ENCODE data around the gene MYRIP.

MYRIP gene

DNA sequence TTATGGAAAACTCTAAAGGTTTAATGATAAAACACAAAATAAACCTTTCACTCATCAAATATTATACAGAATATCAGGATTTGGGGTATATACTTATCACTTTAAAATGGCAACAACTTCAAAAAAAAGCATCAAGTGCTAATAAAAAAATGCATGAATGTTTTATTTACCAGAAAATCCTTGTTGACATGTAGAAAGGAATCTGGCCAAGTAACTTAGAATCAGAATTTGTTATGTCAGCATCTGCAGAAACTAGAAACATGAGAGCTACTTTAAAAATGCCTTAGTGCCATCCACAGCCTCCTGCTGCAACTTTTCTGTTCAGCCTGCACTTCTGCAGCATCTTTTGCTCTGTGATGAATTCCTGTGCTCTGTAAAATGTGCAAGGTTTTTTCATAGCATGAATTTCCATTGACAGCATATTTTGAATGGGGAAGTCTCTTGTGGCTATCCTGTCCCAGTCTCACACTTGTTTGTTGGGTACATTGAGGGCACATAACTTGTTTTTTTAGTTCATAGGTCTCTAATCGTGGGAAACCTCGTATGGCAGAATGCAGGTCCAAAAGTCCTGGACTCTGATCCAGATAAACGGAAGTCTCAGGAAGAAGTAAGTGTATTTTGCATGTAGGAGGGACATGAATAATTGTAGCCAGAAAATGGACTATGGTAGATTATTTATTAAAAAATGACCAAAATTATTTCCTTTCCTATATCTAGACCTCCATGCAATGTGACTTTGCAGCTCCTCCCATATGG lies 21.1 kb upstream of the MYRIP start:
- Histone ChIP-seq H3K36me3 (ENCODE audit: insufficient read depth, low read length) (no peaks in the 10 kb centered on the region), H3K9me3 (ENCODE audit: low read length) (no peaks in the 10 kb centered on the region), H3K9me2 (ENCODE audit: low read depth, low read length) (no peaks in the 10 kb centered on the region), H3K27me3 (ENCODE audit: insufficient read depth, low read length) (no peaks in the 10 kb centered on the region), H3F3A (ENCODE audit: insufficient read depth, low read length) (no peaks in the 10 kb centered on the region), H3K9ac (ENCODE audit: low read length) (no peak overlapping the region), H3K4me3 (ENCODE audit: low read depth, low read length, poor library complexity, severe bottlenecking) (no peak overlapping the region), H3K4me2 (ENCODE audit: low read length) (no peak overlapping the region), H3K79me2 (ENCODE audit: insufficient read depth, low read length) (no peaks in the 10 kb centered on the region), H4K20me1 (ENCODE audit: insufficient read depth, low read length) (no peaks in the 10 kb centered on the region), H2AFZ (ENCODE audit: low read length) (no peak overlapping the region), H3K4me1 (ENCODE audit: insufficient read depth, low read length, severe bottlenecking) (no peaks in the 10 kb centered on the region), H3K27ac (ENCODE audit: low read depth, low read length, poor library complexity, severe bottlenecking) (no peak overlapping the region)
- TF ChIP-seq, protein P1, sequence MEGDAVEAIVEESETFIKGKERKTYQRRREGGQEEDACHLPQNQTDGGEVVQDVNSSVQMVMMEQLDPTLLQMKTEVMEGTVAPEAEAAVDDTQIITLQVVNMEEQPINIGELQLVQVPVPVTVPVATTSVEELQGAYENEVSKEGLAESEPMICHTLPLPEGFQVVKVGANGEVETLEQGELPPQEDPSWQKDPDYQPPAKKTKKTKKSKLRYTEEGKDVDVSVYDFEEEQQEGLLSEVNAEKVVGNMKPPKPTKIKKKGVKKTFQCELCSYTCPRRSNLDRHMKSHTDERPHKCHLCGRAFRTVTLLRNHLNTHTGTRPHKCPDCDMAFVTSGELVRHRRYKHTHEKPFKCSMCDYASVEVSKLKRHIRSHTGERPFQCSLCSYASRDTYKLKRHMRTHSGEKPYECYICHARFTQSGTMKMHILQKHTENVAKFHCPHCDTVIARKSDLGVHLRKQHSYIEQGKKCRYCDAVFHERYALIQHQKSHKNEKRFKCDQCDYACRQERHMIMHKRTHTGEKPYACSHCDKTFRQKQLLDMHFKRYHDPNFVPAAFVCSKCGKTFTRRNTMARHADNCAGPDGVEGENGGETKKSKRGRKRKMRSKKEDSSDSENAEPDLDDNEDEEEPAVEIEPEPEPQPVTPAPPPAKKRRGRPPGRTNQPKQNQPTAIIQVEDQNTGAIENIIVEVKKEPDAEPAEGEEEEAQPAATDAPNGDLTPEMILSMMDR (IDR thresholded peaks at IDR 0.05; ENCODE audit: low read length), result no peak
- TF ChIP-seq EZH2 (IDR thresholded peaks at IDR 0.05; ENCODE audit: borderline replicate concordance, low read length), result no peak

DNA sequence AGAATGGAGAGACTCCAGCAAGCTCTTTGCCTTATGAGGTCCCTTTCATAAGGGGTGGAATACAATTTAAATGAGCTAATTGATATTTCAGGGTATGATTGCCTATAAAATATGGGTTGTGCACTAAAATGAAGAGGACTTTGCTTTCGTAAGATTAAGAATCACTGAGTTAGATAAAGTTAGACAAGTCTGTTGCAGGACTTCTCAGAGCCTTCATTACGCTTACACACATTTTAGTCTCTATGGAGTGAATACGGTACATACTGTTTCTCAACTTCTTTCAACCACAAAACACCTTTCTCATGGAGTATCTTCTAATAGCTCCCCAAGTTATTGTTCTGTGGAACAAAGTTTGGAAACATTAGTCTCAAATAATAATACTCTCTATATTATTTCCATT lies 17.8 kb upstream of the MYRIP start:
- no peaks in the 10 kb centered on the region for H4K20me1 ChIP-seq (ENCODE audit: insufficient read depth, low read length)
- H3K9me3 ChIP-seq (ENCODE audit: low read length), result no peaks in the 10 kb centered on the region
- H3K4me2 ChIP-seq (ENCODE audit: low read length), result no peak overlapping the region
- no peaks in the 10 kb centered on the region for H3F3A ChIP-seq (ENCODE audit: insufficient read depth, low read length)
- no peaks in the 10 kb centered on the region for H3K27me3 ChIP-seq (ENCODE audit: insufficient read depth, low read length)
- H3K36me3 ChIP-seq (ENCODE audit: insufficient read depth, low read length), result no peaks in the 10 kb centered on the region
- TF ChIP-seq, protein P1 (IDR thresholded peaks at IDR 0.05; ENCODE audit: low read length), result no peak
- TF ChIP-seq EZH2 (IDR thresholded peaks at IDR 0.05; ENCODE audit: borderline replicate concordance, low read length), result no peak
- H2AFZ ChIP-seq (ENCODE audit: low read length), result no peak overlapping the region
- no peaks in the 10 kb centered on the region for H3K9me2 ChIP-seq (ENCODE audit: low read depth, low read length)
- no peak overlapping the region for H3K9ac ChIP-seq (ENCODE audit: low read length)
- H3K4me1 ChIP-seq (ENCODE audit: insufficient read depth, low read length, severe bottlenecking), result no peaks in the 10 kb centered on the region
- H3K79me2 ChIP-seq (ENCODE audit: insufficient read depth, low read length), result no peaks in the 10 kb centered on the region
- H3K4me3 ChIP-seq (ENCODE audit: low read depth, low read length, poor library complexity, severe bottlenecking), result no peak overlapping the region
- H3K27ac ChIP-seq (ENCODE audit: low read depth, low read length, poor library complexity, severe bottlenecking), result no peak overlapping the region

- H3K9me3 ChIP-seq (ENCODE audit: low read length), result no peaks in the 10 kb centered on the region
- no peaks in the 10 kb centered on the region for H3K4me1 ChIP-seq (ENCODE audit: insufficient read depth, low read length, severe bottlenecking)
- H4K20me1 ChIP-seq (ENCODE audit: insufficient read depth, low read length), result no peaks in the 10 kb centered on the region
- no peaks in the 10 kb centered on the region for H3K27me3 ChIP-seq (ENCODE audit: insufficient read depth, low read length)
- H3K27ac ChIP-seq (ENCODE audit: low read depth, low read length, poor library complexity, severe bottlenecking), result no peak overlapping the region
- no peak overlapping the region for H3K4me2 ChIP-seq (ENCODE audit: low read length)
- H3K36me3 ChIP-seq (ENCODE audit: insufficient read depth, low read length), result no peaks in the 10 kb centered on the region
- H3K79me2 ChIP-seq (ENCODE audit: insufficient read depth, low read length), result no peaks in the 10 kb centered on the region
- TF ChIP-seq, protein P1 (IDR thresholded peaks at IDR 0.05; ENCODE audit: low read length), result no peak
- no peak for TF ChIP-seq EZH2 (IDR thresholded peaks at IDR 0.05; ENCODE audit: borderline replicate concordance, low read length)
- H3K4me3 ChIP-seq (ENCODE audit: low read depth, low read length, poor library complexity, severe bottlenecking), result no peak overlapping the region
- no peaks in the 10 kb centered on the region for H3F3A ChIP-seq (ENCODE audit: insufficient read depth, low read length)
- H3K9me2 ChIP-seq (ENCODE audit: low read depth, low read length), result no peaks in the 10 kb centered on the region
- H2AFZ ChIP-seq (ENCODE audit: low read length), result no peak overlapping the region
- H3K9ac ChIP-seq (ENCODE audit: low read length), result no peak overlapping the region
Measured at GRCh38 chr3:39794880-39795279, 14.5 kb upstream of the MYRIP start.

All from OCI-LY1 (cell line).